B cell (primary cell): Measurements from ENCODE around the gene HUS1B. TPM values are rescaled to one million over a fixed set of nuclear protein-coding genes. Genes with fewer than 3 reads are reported as not detected.
A peak's percentile ranks its signal among the peaks of the same experiment; 100 is the strongest.

Experiments
- ATAC-seq: fragments of 200-7000 bp; cut with Tn5 transposase; one replicate; pipeline ENCODE4 v1.10.0; 2021; ENCODE audit warnings: low read depth, mild to moderate bottlenecking, moderate number of reproducible peaks, moderate library complexity
- CTCF ChIA-PET: fragments of 350-600 bp; sonication (Branson Sonifier 250); formaldehyde crosslinking; loops from one replicate; lab custom pipeline; 2021; ENCODE audit warnings: antibody characterized with exemption, inconsistent platforms; lab: Charles Lee
- POLR2A ChIA-PET: fragments of 350-600 bp; sonication (Branson Sonifier 250); formaldehyde crosslinking; loops from one replicate; lab custom pipeline; 2021; ENCODE audit warnings: antibody characterized with exemption; lab: Charles Lee
- DNase-seq: peaks from one replicate; pipeline ENCODE4 v3.0.0; 2013
- H2AFZ ChIP-seq: 2 replicates; pipeline ENCODE4 v1.6.1; 2012; ENCODE audit warnings: mild to moderate bottlenecking, low read depth, low read length; ENCODE audit not compliant: insufficient read depth, poor library complexity, severe bottlenecking
- H3K27ac ChIP-seq, 2 donors: 1 replicate in 1 of 2; 2 replicates in 1 of 2; pipeline ENCODE4 v1.5.1; 2012 to 2013; ENCODE audit warnings: low read length in 2 of 2, mild to moderate bottlenecking in 2 of 2, moderate library complexity in 1 of 2
- H3K27me3 ChIP-seq, 4 experiments: fragments of 200-600 bp in 1 of 4; sonication (generic) in 1 of 4; replicated peaks in 1 of 4; 1 replicate in 2 of 4; 2 replicates in 2 of 4; pipeline versions ENCODE4 v1.6.1 to v1.7.0; 2013 to 2016; ENCODE audit warnings: low read length in 3 of 4, mild to moderate bottlenecking in 2 of 4, mixed read lengths in 1 of 4, moderate library complexity in 1 of 4; ENCODE audit not compliant: insufficient read depth in 4 of 4, control insufficient read depth in 3 of 4; ENCODE audit errors: control extremely low read depth in 1 of 4
- H3K36me3 ChIP-seq, 2 experiments: replicated peaks in 1 of 2; 1 replicate in 1 of 2; 2 replicates in 1 of 2; pipeline versions ENCODE4 v1.6.1 to v1.7.1; 2013; ENCODE audit warnings: low read length in 1 of 2; ENCODE audit not compliant: insufficient read depth in 2 of 2, control insufficient read depth in 1 of 2; ENCODE audit errors: control extremely low read depth in 1 of 2, extremely low read depth in 1 of 2
- H3K4me1 ChIP-seq, 2 donors: fragments of 200-600 bp in 1 of 2; sonication (generic) in 1 of 2; 1 replicate in 1 of 2; 2 replicates in 1 of 2; pipeline versions ENCODE4 v1.5.1 to v1.6.1; 2013 to 2017; ENCODE audit warnings: low read length in 2 of 2; ENCODE audit not compliant: control insufficient read depth in 2 of 2, insufficient read depth in 2 of 2
- H3K4me2 ChIP-seq: replicated peaks from 2 replicates; pipeline ENCODE3; 2012; ENCODE audit warnings: mild to moderate bottlenecking, low read depth, low read length; ENCODE audit not compliant: poor library complexity, severe bottlenecking
- H3K4me3 ChIP-seq, 5 experiments: fragments of 200-600 bp in 1 of 5; sonication (generic) in 1 of 5; 1 replicate in 3 of 5; 2 replicates in 2 of 5; pipeline versions ENCODE4 v1.5.1 to v1.7.0; 2011 to 2016; ENCODE audit warnings: low read length in 4 of 5, mild to moderate bottlenecking in 4 of 5, low read depth in 2 of 5, control low read depth in 1 of 5, moderate library complexity in 1 of 5; ENCODE audit not compliant: insufficient read depth in 1 of 5; ENCODE audit errors: control extremely low read depth in 1 of 5, extremely low read depth in 1 of 5
- H3K79me2 ChIP-seq: fragments of 200-600 bp; sonication (generic); one replicate; pipeline ENCODE4 v1.6.0; 2016; ENCODE audit warnings: low read length; ENCODE audit not compliant: control insufficient read depth, insufficient read depth
- H3K9ac ChIP-seq: fragments of 200-600 bp; sonication (generic); 2 replicates; pipeline ENCODE4 v1.6.1; 2017; ENCODE audit warnings: mild to moderate bottlenecking, low read length, moderate library complexity
- H3K9me3 ChIP-seq, 3 donors: one replicate each; pipeline versions ENCODE4 v1.6.1 to v1.7.1; 2013; ENCODE audit warnings: low read length in 2 of 3; ENCODE audit not compliant: control insufficient read depth in 2 of 3, insufficient read depth in 1 of 3; ENCODE audit errors: control extremely low read depth in 1 of 3
- H4K20me1 ChIP-seq: 2 replicates; pipeline ENCODE4 v1.6.0; 2012; ENCODE audit warnings: mild to moderate bottlenecking, low read length; ENCODE audit not compliant: insufficient read depth, control insufficient read depth, poor library complexity, severe bottlenecking
- H3K27ac Mint-ChIP-seq: one replicate; pipeline ENCODE4 v1.8.0; 2021; ENCODE audit warnings: mixed read lengths
- H3K27me3 Mint-ChIP-seq: one replicate; pipeline ENCODE4 v1.8.0; 2021; ENCODE audit warnings: mixed read lengths
- H3K4me1 Mint-ChIP-seq: one replicate; pipeline ENCODE4 v1.8.0; 2021; ENCODE audit warnings: mixed read lengths
- H3K4me3 Mint-ChIP-seq: one replicate; pipeline ENCODE4 v1.8.0; 2021; ENCODE audit warnings: mixed read lengths
- H3K9me3 Mint-ChIP-seq: one replicate; pipeline ENCODE4 v1.8.0; 2022; ENCODE audit warnings: mixed read lengths; ENCODE audit not compliant: insufficient read depth
- EZH2 ChIP-seq: IDR thresholded peaks from 2 replicates; pipeline ENCODE4 v1.6.1; 2012; ENCODE audit warnings: borderline replicate concordance, low read depth, mild to moderate bottlenecking, moderate library complexity, low read length; ENCODE audit not compliant: insufficient read depth, poor library complexity, severe bottlenecking
- WGBS: methylation state at CpG from one replicate; pipeline ENCODE4 v1.1.5; 2013; ENCODE audit warnings: missing lambda C conversion rate; ENCODE audit not compliant: insufficient coverage; 5-methylcytosine and 5-hydroxymethylcytosine counted together
- intact Hi-C: fragments of 100-400 bp; cut with micrococcal nuclease; formaldehyde crosslinking; loops from one replicate; pipeline ENCODE4 v1.10.0; 2022
- polyA plus RNA-seq: library from polyadenylated mRNA; depleted of rRNA; stranded (reverse); fragments of >200 nt; gene quantifications from 2 replicates; pipeline ENCODE4 v1.2.3, GENCODE V29; 2012
- total RNA-seq, 2 donors: library from RNA; stranded (reverse); fragments of 120-200 nt in 1 of 2; gene quantifications; 1 replicate in 1 of 2; 2 replicates in 1 of 2; pipeline versions ENCODE4 v1.2.3 to v1.2.4, GENCODE V29; 2013 to 2022
- TF ChIP-seq, protein P1 (sequence below): fragments of 200-600 bp; IDR thresholded peaks from one replicate; pipeline ENCODE4 v1.8.0; 2022; ENCODE audit warnings: antibody characterized with exemption, mild to moderate bottlenecking

Gene HUS1B
- total and polyA plus RNA-seq, 2 donors (not counting 1 experiment from before 2014, with no cell fraction given), result 2.9 to 4.4 TPM

DNA sequence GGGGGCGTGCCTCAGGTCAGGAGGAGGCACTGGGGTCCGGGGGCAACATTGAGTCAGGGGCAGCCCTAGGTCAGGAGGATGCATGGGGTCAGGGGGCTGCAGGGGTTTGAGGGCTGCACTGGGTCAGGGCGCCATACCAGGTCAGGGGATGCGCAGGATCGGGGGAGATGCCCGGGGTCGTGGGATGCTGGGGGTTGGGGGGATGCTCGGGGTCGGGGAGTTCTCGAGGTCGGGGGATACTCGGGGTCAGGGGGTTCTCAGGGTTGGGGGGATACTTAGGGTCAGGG, 36.8 kb upstream of the HUS1B start:
- H3K9me3 ChIP-seq, result no peaks in the 10 kb centered on the region
- peak overlapping the region; percentile 100 for H2AFZ ChIP-seq
- peak overlapping the region; percentile 94 for H3K9ac ChIP-seq
- H3K4me3 ChIP-seq, result peak overlapping the region in 4 of 5 experiments; percentile 65 to 91 (median 88)
- Mint-ChIP-seq H3K27ac (no peak overlapping the region), H3K27me3 (no peaks in the 10 kb centered on the region), H3K9me3 (no peaks in the 10 kb centered on the region), H3K4me1 (peaks cover 35% of the 10 kb centered on the region), H3K4me3 (peak overlapping the region; percentile 98)
- no peak for TF ChIP-seq EZH2
- TF ChIP-seq, protein P1, sequence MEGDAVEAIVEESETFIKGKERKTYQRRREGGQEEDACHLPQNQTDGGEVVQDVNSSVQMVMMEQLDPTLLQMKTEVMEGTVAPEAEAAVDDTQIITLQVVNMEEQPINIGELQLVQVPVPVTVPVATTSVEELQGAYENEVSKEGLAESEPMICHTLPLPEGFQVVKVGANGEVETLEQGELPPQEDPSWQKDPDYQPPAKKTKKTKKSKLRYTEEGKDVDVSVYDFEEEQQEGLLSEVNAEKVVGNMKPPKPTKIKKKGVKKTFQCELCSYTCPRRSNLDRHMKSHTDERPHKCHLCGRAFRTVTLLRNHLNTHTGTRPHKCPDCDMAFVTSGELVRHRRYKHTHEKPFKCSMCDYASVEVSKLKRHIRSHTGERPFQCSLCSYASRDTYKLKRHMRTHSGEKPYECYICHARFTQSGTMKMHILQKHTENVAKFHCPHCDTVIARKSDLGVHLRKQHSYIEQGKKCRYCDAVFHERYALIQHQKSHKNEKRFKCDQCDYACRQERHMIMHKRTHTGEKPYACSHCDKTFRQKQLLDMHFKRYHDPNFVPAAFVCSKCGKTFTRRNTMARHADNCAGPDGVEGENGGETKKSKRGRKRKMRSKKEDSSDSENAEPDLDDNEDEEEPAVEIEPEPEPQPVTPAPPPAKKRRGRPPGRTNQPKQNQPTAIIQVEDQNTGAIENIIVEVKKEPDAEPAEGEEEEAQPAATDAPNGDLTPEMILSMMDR, result no peak
- peaks cover 23% of the 10 kb centered on the region for H4K20me1 ChIP-seq
- peaks cover 49% of the 10 kb centered on the region for H3K79me2 ChIP-seq
- ATAC-seq, result no peak
- ChIA-PET POLR2A (interaction anchor here (1.6 kb wide), 1 partner anchor 18 kb away, joined by 7 read pairs; no protein-coding TSS in a partner anchor), CTCF (interaction anchor here (1.0 to 1.7 kb wide), 3 partner anchors 18 to 35 kb away, joined by 3 to 5 read pairs (median 3); no protein-coding TSS in a partner anchor)
- H3K4me1 ChIP-seq, result peaks cover 16 to 17% of the 10 kb centered on the region in 2 donors
- no peaks in the 10 kb centered on the region for H3K27me3 ChIP-seq
- H3K27ac ChIP-seq, result no peak overlapping the region
- peak overlapping the region; percentile 98 for H3K4me2 ChIP-seq
- peaks cover 0 to under 1% of the 10 kb centered on the region in 2 experiments for H3K36me3 ChIP-seq
- intact Hi-C loops, result loop anchor here (1.0 kb wide), 2 partner anchors 18 to 205 kb away; no protein-coding TSS in a partner anchor
- 97% methylated on average over 5 of the region's 12 CpGs for WGBS
- DNase-seq, result no peak

DNA sequence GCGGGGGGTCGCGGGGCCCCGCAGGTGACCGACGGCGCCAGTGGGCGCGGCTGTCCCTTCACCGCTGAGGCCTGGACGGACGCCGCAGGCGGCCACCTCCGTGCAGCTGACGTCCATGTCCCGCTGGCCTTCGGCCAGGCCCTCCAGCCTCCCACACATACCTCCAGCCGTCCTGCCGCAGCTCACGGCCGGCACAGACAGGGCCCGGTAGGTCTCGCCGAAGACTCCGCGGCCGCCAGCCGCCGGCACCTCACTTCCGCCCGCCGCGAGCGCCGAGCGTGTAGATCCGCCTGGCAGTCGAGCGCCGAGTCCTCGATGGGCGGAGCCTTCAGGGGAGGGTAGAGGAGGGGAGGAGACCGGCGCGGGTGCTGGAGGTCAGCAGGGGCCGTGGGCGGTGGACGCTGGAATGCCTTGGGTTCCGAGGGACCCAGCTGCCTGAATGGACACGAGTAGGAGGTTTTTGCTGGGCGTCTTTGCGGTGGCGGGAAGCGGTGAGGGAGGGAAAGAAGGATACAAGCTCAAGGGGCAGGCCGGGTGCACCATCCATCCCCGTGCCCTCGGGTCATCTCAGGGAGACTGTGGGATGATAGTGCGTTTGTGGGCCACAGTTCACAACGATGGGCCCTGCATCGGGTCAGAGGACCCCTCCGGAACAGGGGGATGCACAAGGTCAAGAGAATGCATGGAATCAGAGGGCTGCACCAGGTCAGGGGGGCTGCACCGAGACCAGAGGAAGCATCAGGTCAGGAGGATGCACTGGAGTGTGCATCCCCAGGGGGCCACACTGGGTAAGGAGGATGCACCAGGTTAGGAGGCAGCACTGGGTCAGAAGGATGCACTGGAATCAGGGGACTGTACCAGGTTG, 36.2 kb upstream of the HUS1B start, which contains the start of gene EXOC2:
EXOC2 (minus strand) TSS at position 282 of the 865 bp plus-strand sequence. CDS start 55,321 bp downstream, outside the sequence.
- Mint-ChIP-seq H3K9me3 (no peaks in the 10 kb centered on the region), H3K27ac (peak within 1 kb of the TSS; percentile 95), H3K4me3 (peak within 1 kb of the TSS; percentile 99), H3K4me1 (peaks cover 35% of the 10 kb centered on the region), H3K27me3 (no peaks in the 10 kb centered on the region)
- ATAC-seq, result peak; percentile 86
- Histone ChIP-seq H3K27ac (peak within 1 kb of the TSS; percentile 62 to 93), H3K4me2 (peak within 1 kb of the TSS; percentile 98), H3K4me3 (peak within 1 kb of the TSS; percentile 45 to 91 (median 86)), H3K9me3 (no peaks in the 10 kb centered on the region), H3K4me1 (peaks cover 16 to 17% of the 10 kb centered on the region in 2 donors), H2AFZ (peak within 1 kb of the TSS; percentile 100), H3K27me3 (no peaks in the 10 kb centered on the region), H3K79me2 (peaks cover 55% of the 10 kb centered on the region), H4K20me1 (peaks cover 29% of the 10 kb centered on the region), H3K9ac (peak within 1 kb of the TSS; percentile 94), H3K36me3 (peaks cover 0 to 6% of the 10 kb centered on the region in 2 experiments)
- 1% methylated on average over 63 of the region's 63 CpGs for WGBS
- no peak for TF ChIP-seq EZH2
- TF ChIP-seq, protein P1, result no peak
- CTCF ChIA-PET, result interaction anchor here (1.2 to 1.7 kb wide), 3 partner anchors 18 to 35 kb away, joined by 3 to 5 read pairs (median 3); no protein-coding TSS in a partner anchor
- POLR2A ChIA-PET, result interaction anchor here (1.6 kb wide), 1 partner anchor 18 kb away, joined by 7 read pairs; no protein-coding TSS in a partner anchor
- intact Hi-C loops, result loop anchor here (1.0 kb wide), 2 partner anchors 18 to 205 kb away; no protein-coding TSS in a partner anchor
- DNase-seq, result peak; percentile 87
